Renal pelvis (tissue), 4 donors: ENCODE measurements around the gene ZNF385C. TPM values are rescaled to one million over a fixed set of nuclear protein-coding genes. Genes with fewer than 3 reads are reported as not detected.

ENCODE experiments used
- DNase-seq: peaks from one replicate; pipeline ENCODE4 v3.0.0-alpha.2; 2013
- polyA plus RNA-seq, 3 donors: library from polyadenylated mRNA; unstranded; fragments of 120-200 nt; gene quantifications; one replicate each; pipeline ENCODE4 v1.2.1, GENCODE V29; 2013; ENCODE audit not compliant: insufficient read length in 3 of 3

The ZNF385C gene
- polyA plus RNA-seq, 3 donors: 6.3 to 9.0 (median 6.9) TPM

DNA sequence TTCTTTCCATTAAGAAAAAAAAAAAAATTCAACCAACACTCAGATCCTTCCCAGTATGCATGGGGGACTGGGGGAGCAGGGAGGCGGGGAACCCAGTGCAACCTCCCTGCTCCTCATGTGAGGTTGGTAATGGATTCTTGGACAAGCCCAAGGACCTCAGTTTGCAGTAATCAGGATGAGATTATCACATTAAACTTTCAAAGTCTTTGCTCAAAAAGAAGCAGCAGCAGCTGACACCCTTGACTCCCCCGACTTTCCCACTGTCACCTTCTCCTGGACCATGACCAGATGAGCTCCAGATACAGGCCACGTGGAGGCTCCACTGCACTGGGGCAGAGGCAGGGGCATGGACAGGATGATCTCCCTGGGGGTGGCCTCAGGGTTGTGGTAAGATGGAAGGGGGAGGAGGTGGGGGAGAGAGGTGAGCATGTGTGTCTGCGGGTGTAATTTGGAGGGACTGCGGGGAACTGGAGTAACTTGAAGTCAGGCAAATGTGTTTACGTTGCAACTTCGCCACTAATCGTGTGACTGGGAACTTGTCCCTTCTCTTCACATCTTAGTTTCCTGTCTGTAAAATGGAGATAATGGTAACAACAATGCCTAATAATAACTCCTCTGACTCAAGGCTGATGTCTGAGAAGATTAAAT, 19.8 kb downstream of the ZNF385C start:
- DNase-seq: no peak

DNA sequence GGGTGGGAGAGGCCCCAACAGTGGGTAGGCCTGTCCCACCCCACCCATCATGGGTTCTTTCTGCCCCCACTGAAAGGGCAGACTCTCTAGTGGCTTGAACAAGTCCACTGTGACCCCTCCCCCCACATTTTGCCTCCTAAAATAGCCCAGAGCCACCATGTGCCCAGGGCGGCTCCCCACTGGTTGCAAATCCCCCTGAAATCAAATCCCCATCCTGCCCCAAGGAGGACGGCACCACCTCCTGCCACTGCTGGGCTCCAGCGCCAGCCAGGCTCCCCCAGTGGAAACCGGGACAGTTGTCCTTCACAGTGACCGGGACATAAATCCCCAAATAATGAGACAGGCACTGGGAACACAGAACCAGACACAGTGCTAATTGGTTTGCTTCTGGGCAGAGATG, 20.5 kb downstream of the ZNF385C start:
- DNase-seq: no peak

- DNase-seq: no peak
These were observed 21.3 kb downstream of the ZNF385C start for GRCh38 chr17:42076797-42077559.

DNA sequence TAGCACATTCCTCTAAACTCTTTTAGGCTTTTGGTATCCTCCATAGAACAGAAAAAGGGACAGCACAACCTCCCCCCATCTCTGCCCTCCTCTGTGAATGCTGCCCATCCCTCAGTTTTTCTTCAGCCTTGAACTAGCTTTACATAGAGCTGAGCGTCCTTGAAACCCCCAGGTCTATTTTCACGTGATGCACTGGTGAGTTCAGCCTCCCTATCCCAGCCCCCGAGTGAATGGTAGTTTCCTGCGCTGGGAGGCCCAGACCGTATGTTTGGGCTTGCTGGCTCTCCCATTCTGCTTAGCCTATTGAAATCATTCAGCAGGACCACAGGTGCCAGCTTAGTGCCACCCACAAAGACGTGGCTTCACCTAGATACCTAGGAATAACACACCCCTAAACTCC, 22.5 kb downstream of the ZNF385C start:
- DNase-seq: no peak

DNA sequence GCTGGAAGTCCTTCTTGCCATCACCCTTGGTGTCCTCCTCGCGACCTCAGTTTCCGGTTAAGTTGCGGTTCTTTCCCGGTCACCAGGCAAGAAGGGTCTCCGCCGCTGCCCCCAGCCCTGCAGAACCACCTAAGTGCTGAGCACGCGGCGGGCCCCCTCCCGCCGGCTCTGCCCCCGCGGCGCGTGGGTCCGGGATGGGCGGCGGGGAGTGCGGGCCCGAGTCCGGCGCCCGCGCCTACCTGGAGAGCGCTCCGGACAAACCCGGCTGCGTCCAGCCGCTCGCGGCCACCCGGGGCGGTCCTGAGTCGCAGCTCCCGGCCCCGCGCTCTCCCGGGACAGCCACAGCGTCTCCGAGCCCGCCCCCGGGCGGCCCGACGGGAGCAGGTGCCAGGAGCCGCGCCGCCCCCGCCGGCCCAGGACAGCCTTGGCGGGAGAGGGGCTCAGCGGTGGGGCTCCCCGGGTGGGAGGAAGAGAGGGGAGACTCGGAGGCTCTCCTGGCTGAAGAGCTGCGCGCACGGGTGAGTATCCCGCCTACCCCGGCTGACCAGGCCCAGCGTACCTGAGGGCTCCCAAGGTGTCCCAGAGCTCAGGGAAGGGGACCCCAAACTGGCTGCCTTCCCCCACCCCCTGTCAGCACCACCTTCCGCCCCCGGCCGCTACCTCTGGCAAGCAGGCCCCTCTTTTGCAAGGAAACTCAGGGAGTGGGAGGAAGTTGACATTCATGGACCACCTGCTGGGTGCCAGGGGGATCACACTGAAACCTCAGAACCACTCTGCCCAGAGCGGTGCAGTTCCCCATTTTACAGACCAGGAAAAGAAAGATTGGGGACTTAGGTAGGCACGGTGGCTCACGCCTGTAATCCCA, 25.7 kb downstream of the ZNF385C start:
- no peak for DNase-seq

GRCh38 chr17:42071810-42072209, 26.5 kb downstream of the ZNF385C start:
- DNase-seq: no peak

GRCh38 chr17:42068979-42069378, 29.3 kb downstream of the ZNF385C start:
- DNase-seq: no peak

- DNase-seq: peak; percentile 54
These were observed 30.7 kb downstream of the ZNF385C start for GRCh38 chr17:42067371-42068091.

GRCh38 chr17:42065201-42065600, 33.1 kb downstream of the ZNF385C start:
- DNase-seq: no peak

DNA sequence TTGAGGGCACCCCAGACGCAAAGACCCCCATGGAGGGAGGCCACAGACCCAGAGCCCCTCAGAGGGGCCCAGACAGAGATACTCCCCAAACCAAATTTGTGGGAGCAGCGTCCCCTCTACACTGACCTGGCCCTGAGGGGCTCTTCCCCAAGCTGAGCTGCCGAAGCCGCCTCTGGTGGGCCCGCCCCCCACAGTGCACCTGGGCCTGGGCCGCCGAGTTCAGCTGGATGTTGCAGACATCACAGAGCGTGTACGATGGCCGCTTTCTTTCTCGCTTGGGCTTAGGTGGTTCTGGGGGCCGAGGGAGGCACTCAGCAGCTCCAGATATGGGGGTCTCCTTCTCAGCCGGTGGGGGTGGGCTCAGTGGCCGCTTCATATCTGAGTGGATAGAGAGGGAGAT, 35.6 kb downstream of the ZNF385C start:
- DNase-seq: no peak

GRCh38 chr17:42061646-42062487, 36.4 kb downstream of the ZNF385C start:
- no peak for DNase-seq

DNA sequence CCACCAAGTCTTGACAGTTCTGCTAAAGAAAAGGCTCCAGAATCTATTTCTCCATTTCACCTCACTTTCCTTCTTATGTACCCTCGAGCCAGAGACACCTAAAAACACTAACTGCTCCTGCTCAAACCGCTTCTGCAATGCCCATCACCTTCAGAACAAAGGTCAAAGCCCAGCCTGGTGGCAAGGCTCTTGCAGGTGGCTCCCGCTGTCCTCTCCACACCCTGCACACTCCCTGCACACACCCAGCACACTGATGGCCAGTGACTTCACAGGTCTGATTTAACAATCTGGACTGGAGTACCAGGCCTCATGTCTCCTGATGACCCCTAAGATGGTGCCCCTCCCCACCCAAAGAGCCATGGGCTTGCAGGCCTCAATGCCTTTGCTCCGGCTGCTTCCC, 38.0 kb downstream of the ZNF385C start:
- no peak for DNase-seq

GRCh38 chr17:42059815-42060214, 38.5 kb downstream of the ZNF385C start:
- no peak for DNase-seq

GRCh38 chr17:42058063-42058462, 40.2 kb downstream of the ZNF385C start:
- DNase-seq: no peak

- DNase-seq: no peak
These were observed 41.6 kb downstream of the ZNF385C start for GRCh38 chr17:42056635-42057034.

- DNase-seq: peak; percentile 72
These were observed 42.8 kb downstream of the ZNF385C start for GRCh38 chr17:42055496-42055895.

- peak; percentile 37 for DNase-seq
These were observed 43.2 kb downstream of the ZNF385C start for GRCh38 chr17:42055027-42055426.

- peak; percentile 47 for DNase-seq
These were observed 44.4 kb downstream of the ZNF385C start for GRCh38 chr17:42053731-42054500.

DNA sequence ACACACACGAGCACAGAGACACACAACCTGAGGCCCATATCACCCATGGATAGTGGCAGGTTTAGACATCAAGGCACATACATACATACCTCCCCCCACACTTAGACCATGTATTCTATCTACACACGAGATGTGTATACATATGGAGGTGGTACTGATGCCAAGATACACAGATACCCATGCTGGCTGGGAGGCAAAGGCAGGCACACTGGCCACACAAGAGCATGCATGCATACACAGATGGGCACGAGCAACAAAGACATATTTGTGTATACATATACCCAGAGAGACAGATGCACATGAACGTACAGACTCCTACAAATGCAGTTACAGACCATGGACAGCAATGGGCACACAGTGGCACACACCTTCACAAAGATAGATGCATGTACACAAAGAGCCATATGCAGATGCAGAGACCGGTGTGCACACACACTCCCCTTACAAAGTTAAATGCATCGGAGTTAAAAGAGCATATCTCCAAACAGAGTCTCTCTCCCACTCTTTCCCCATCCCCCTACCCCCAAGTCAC, 45.9 kb downstream of the ZNF385C start:
- no peak for DNase-seq

DNA sequence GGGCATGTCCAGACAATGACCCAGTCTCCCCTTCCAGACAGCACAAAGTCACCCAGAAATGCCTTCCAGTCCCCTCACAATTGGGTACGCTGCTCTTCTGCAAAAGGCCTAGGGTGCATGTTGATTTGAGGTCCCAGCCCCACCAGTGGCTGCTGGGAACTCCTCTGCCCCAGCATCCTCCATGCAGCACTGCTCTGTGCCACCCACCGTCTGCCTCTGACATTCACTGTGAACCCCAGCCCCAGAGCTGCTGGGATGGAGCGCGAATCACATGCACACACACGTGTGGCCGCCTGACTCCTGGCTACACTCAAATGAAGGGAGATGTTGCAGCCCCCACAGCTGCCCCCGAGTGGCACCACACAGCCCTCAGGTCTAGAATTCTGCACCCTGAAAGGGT, 46.6 kb downstream of the ZNF385C start:
- DNase-seq: no peak
